OCI-LY3 (cell line): Measurements from ENCODE around the gene TSPAN15.

Source experiments
- H2AFZ ChIP-seq: fragments of 200-600, 300-600 bp; shearing (Covaris generic); 2 replicates; pipeline ENCODE4 v1.6.0; 2014; ENCODE audit warnings: antibody characterized with exemption, low read depth, low read length
- H3K27ac ChIP-seq: fragments of 200-600, 300-600 bp; sonication (generic); 2 replicates; pipeline ENCODE4 v1.5.1; 2014; ENCODE audit warnings: mild to moderate bottlenecking, low read length, moderate library complexity, mixed read lengths
- H3K27me3 ChIP-seq: fragments of 200-600, 300-600 bp; sonication (generic); 2 replicates; pipeline ENCODE4 v1.6.1; 2014; ENCODE audit warnings: low read depth, low read length, mixed read lengths
- H3K36me3 ChIP-seq: fragments of 200-600, 300-600 bp; sonication (generic); replicated peaks from 2 replicates; pipeline ENCODE3; 2014; ENCODE audit warnings: low read depth, low read length, mixed read lengths
- H3K4me1 ChIP-seq: fragments of 300-600, 200-600 bp; sonication (generic); 2 replicates; pipeline ENCODE4 v1.6.1; 2014; ENCODE audit warnings: low read length, mixed read lengths
- H3K4me2 ChIP-seq: fragments of 200-600, 300-600 bp; sonication (generic); 2 replicates; pipeline ENCODE4 v1.6.1; 2014; ENCODE audit warnings: low read length, mixed read lengths
- H3K4me3 ChIP-seq: fragments of 300-600, 200-600 bp; sonication (generic); 2 replicates; pipeline ENCODE4 v1.5.1; 2014; ENCODE audit warnings: antibody characterized with exemption, mild to moderate bottlenecking, low read length, moderate library complexity
- H3K79me2 ChIP-seq: fragments of 300-600, 200-600 bp; shearing (Covaris generic); 2 replicates; pipeline ENCODE4 v1.6.1; 2014; ENCODE audit warnings: mild to moderate bottlenecking, low read length, mixed read lengths
- H3K9ac ChIP-seq: fragments of 300-600, 200-600 bp; shearing (Covaris generic); 2 replicates; pipeline ENCODE4 v1.6.0; 2014; ENCODE audit warnings: mild to moderate bottlenecking, low read length, moderate library complexity
- H3K9me3 ChIP-seq: fragments of 200-600, 300-600 bp; shearing (Covaris generic); 2 replicates; pipeline ENCODE4 v1.6.1; 2014; ENCODE audit warnings: low read length, mixed read lengths; ENCODE audit not compliant: insufficient read depth
- H4K20me1 ChIP-seq: fragments of 200-600, 300-600 bp; sonication (generic); 2 replicates; pipeline ENCODE4 v1.6.1; 2016; ENCODE audit warnings: low read length, mixed read lengths; ENCODE audit not compliant: insufficient read depth
- EZH2phosphoT487 ChIP-seq: fragments of 200-600 bp; shearing (Covaris generic); IDR thresholded peaks from 2 replicates; pipeline ENCODE4 v1.6.1; 2018; ENCODE audit warnings: antibody characterized with exemption, mixed run types, low read depth
- TF ChIP-seq, protein P1 (sequence below): fragments of 200-600, 300-600 bp; sonication (generic); IDR thresholded peaks from 2 replicates; pipeline ENCODE4 v1.5.1; 2014; ENCODE audit warnings: antibody characterized with exemption, low read length, low read depth

Gene TSPAN15

DNA sequence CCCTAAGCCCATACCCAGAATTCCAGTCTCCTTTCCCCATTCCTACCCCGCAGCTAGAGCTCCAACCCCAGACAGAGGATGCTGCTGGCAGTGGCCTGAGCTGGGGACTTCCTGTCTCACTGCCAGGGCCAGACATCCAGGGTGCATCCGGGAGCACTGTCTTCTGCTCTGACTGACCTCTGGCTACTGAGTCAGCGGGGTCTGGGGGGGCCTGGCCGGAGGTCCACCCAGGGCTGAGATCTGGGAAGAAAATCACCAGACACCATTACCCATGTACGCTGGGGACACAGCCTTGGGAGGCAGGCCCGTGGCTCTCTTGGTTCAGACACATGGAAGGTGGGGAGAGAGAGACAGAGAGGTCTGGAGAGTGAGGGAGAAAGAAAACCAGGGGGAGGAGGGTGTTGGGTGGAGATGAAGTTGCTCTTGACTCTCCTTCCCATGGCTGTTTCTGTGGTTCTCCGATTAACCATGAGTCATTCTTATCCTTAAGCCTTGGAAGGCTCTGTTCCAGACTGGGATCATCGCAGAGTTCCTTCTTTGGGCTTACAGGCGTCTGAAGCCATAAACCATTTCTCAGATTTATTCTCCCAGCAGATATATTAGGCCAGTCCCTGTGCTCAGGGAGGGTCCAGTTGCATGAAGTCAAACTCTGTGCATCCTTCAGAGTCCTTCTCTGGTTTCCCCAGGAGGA lies 23.6 kb downstream of the TSPAN15 start:
- H2AFZ ChIP-seq = no peak overlapping the region
- no peak overlapping the region for H3K4me2 ChIP-seq
- no peaks in the 10 kb centered on the region for H3K79me2 ChIP-seq
- no peak overlapping the region for H3K4me3 ChIP-seq
- H3K4me1 ChIP-seq = peaks cover 6% of the 10 kb centered on the region; the same call in 1 of the 2 replicates
- no peaks in the 10 kb centered on the region for H3K27me3 ChIP-seq
- H3K9me3 ChIP-seq = no peaks in the 10 kb centered on the region
- no peak for TF ChIP-seq EZH2phosphoT487
- TF ChIP-seq, protein P1, sequence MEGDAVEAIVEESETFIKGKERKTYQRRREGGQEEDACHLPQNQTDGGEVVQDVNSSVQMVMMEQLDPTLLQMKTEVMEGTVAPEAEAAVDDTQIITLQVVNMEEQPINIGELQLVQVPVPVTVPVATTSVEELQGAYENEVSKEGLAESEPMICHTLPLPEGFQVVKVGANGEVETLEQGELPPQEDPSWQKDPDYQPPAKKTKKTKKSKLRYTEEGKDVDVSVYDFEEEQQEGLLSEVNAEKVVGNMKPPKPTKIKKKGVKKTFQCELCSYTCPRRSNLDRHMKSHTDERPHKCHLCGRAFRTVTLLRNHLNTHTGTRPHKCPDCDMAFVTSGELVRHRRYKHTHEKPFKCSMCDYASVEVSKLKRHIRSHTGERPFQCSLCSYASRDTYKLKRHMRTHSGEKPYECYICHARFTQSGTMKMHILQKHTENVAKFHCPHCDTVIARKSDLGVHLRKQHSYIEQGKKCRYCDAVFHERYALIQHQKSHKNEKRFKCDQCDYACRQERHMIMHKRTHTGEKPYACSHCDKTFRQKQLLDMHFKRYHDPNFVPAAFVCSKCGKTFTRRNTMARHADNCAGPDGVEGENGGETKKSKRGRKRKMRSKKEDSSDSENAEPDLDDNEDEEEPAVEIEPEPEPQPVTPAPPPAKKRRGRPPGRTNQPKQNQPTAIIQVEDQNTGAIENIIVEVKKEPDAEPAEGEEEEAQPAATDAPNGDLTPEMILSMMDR = no peak
- no peak overlapping the region for H3K9ac ChIP-seq
- H3K27ac ChIP-seq = no peak overlapping the region
- no peaks in the 10 kb centered on the region for H3K36me3 ChIP-seq
- H4K20me1 ChIP-seq = no peaks in the 10 kb centered on the region

DNA sequence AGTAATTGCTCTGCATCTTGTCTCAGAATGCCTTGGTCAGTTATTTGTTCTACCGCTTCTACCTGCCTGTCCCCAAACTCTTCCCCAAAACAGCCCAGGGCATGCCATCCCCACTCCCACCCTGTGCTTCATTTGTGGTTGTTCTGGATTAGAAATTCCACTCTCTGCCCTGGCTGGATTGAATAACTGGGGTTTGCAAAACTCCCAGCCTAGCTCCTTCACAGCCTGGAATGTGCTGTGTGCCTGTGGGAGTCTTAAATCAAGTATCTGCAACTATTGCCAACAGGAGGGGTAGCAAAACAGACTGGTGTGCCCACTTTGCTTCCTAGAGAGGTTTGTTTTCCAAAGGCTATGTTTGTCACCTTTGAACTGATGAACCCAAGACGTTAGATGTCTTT lies 24.2 kb downstream of the TSPAN15 start:
- no peaks in the 10 kb centered on the region for H3K79me2 ChIP-seq
- no peak overlapping the region for H3K4me3 ChIP-seq
- no peak overlapping the region for H3K9ac ChIP-seq
- H3K9me3 ChIP-seq = no peaks in the 10 kb centered on the region
- H3K27me3 ChIP-seq = no peaks in the 10 kb centered on the region
- H3K27ac ChIP-seq = no peak overlapping the region
- H4K20me1 ChIP-seq = no peaks in the 10 kb centered on the region
- no peak overlapping the region for H2AFZ ChIP-seq
- H3K36me3 ChIP-seq = no peaks in the 10 kb centered on the region
- H3K4me2 ChIP-seq = no peak overlapping the region
- H3K4me1 ChIP-seq = peaks cover 6% of the 10 kb centered on the region; the same call in 1 of the 2 replicates
- TF ChIP-seq, protein P1 = no peak
- no peak for TF ChIP-seq EZH2phosphoT487

DNA sequence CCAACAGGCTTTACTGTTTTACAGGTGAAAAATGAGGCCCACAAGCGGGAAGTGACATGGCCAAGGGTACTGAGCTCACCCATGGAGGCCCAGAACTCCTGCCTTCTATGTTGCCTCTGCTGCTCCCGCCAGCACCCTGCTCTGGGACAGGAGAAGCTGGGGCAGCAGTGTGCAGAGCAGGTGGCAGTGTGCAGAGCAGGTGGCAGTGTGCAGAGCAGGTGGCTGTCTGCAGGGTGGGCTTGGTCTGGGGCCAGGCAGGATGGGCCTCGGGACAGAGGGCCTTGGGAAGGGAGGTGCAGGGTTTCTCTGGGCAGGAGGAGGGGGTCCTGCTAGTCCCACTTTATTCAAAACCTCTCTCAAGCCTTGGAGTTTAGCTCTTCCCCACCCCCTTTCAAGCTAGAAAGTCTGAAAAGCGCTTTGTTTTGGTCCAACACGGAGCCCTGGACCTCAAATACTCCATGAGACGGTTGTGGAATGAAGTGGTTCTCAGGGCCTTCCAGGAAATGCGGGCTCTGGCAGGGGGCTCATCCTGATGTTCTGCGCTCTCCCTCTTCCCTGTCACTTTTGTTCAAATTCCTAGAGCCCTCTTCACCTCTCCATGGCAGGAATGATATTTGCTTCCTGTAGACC lies 26.8 kb downstream of the TSPAN15 start:
- Histone ChIP-seq H4K20me1 (no peaks in the 10 kb centered on the region), H3K36me3 (no peaks in the 10 kb centered on the region), H3K4me1 (peaks cover 11% of the 10 kb centered on the region), H3K27ac (no peak overlapping the region), H3K9me3 (no peaks in the 10 kb centered on the region), H3K9ac (no peak overlapping the region), H3K27me3 (no peaks in the 10 kb centered on the region), H3K4me2 (no peak overlapping the region), H3K79me2 (no peaks in the 10 kb centered on the region), H2AFZ (no peak overlapping the region), H3K4me3 (no peak overlapping the region)
- no peak for TF ChIP-seq EZH2phosphoT487
- TF ChIP-seq, protein P1 = no peak

DNA sequence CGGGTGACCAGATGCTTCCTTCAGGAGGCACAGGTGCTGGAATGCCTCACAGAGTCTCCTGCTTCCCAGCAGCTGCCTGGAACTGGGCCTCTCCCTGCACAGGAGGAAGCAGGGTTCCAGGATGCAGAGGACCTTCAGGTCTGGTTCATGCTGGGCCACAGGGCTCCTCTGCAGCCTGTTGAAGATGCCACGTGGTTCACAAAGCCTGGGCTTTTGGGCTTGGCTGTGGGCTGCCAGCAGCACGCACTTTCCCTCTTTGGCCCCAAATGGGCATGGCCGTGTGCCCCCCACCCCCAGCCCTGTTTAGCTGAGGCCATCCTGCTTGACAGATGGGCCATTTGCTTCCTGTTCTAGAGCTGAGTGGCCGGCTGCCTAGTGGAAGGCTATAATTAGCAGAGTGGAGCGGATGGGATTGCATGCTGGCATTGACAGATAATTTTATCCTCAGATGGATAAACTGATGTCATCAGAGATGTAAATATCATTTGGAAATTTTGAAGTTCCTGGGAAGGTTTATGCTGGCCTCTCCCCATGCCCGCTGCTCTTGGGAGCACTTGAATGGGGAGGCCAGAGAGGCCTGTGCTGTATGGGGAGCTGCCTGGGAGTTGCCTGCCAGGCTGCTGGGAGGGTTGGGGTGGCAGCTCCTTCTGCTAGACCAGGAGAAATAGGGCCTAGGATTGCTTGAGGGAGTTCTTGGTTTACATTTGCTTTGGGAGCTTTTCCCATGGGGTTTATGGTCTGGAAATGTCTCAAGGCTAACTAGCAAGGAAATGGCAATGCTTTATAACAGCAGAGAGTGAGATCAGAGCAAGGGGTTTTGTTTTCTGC lies 28.2 kb downstream of the TSPAN15 start:
- Histone ChIP-seq H3K27me3 (no peaks in the 10 kb centered on the region), H3K9me3 (no peaks in the 10 kb centered on the region), H3K4me2 (no peak overlapping the region), H4K20me1 (no peaks in the 10 kb centered on the region), H3K27ac (no peak overlapping the region), H3K4me3 (no peak overlapping the region), H3K36me3 (no peaks in the 10 kb centered on the region), H3K4me1 (peaks cover 11% of the 10 kb centered on the region), H3K79me2 (no peaks in the 10 kb centered on the region), H3K9ac (no peak overlapping the region), H2AFZ (no peak overlapping the region)
- TF ChIP-seq, protein P1 = no peak
- TF ChIP-seq EZH2phosphoT487 = no peak
